ENCODE results near the gene NBAS. TPM values are rescaled to one million over a fixed set of nuclear protein-coding genes. Genes with fewer than 3 reads are reported as not detected.

Gene NBAS
- total and polyA plus RNA-seq, 2 donors (not counting 3 experiments of a cell fraction or from before 2014, with no cell fraction given): 29.4 to 43.0 TPM

DNA sequence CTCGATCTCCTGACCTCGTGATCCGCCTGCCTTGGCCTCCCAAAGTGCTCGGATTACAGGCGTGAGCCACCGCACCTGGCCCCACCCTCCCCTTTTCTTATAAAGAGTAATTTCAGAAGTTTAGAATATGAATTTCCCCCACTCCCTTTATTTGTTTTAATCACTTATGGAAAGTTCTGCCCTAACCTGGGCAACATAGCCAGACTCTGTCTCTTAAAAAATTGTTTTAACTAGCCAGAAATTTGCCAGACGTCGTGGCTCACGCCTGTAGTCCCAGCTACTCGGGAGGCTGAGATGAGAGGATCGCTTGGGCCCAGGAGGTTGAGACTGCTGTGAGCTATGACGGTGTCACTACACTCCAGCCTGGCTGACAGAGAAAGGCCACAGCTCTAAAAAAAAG, 7.7 kb upstream of the NBAS start:
- H4K20me1 ChIP-seq (replicated peaks; ENCODE audit: control insufficient read depth, extremely low read depth, insufficient read depth, low read length): no peaks in the 10 kb centered on the region
- no peak overlapping the region for H3K4me2 ChIP-seq (ENCODE audit: insufficient read depth, low read length)
- H3K9me1 ChIP-seq (replicated peaks; ENCODE audit: control insufficient read depth, extremely low read depth, insufficient read depth, low read length): no peaks in the 10 kb centered on the region
- no peaks in the 10 kb centered on the region for H3K36me3 ChIP-seq (ENCODE audit: control insufficient read depth in 2 of 2, extremely low read depth in 1 of 2, insufficient read depth in 2 of 2, low read length in 2 of 2)
- DNase-seq (ENCODE audit: low read depth, low spot score) (no peak), FAIRE-seq (no peak)
- H3K27me3 ChIP-seq (ENCODE audit: control insufficient read depth in 2 of 2, insufficient read depth in 2 of 2, low read length in 2 of 2): no peaks in the 10 kb centered on the region
- BruUV-seq (replicated peaks): no TSS peak
- no peak overlapping the region for H3K4me3 ChIP-seq (replicated peaks in 1 of 3; ENCODE audit: insufficient read depth in 1 of 3, low read depth in 1 of 3, low read length in 3 of 3)
- dilution Hi-C loops (cut with MboI; ENCODE audit: extremely low pct_ligation_motif_present, low sequenced_read_pairs): no loop called here
- intact Hi-C loops (cut with micrococcal nuclease): no loop called here
- no peak overlapping the region for H3K9ac ChIP-seq (replicated peaks; ENCODE audit: extremely low read depth, insufficient read depth, low read length)
- H3K4me1 ChIP-seq (ENCODE audit: control insufficient read depth, extremely low read depth, insufficient read depth, low read length): no peaks in the 10 kb centered on the region
- no peak overlapping the region for H2AFZ ChIP-seq (ENCODE audit: low read depth, low read length)
- POLR2A ChIA-PET: no interaction called here
- CTCF ChIA-PET: interaction anchor here (3.3 kb wide), 1 partner anchor 8 kb away, joined by 40 read pairs; no protein-coding TSS in a partner anchor
- H3K79me2 ChIP-seq (ENCODE audit: control insufficient read depth, insufficient read depth, low read length): no peaks in the 10 kb centered on the region
- H3K27ac ChIP-seq (ENCODE audit: insufficient read depth, low read depth, low read length): no peak overlapping the region
- no peaks in the 10 kb centered on the region for H3K9me3 ChIP-seq (replicated peaks; ENCODE audit: control insufficient read depth, insufficient read depth, low read length)
- no peak for TF ChIP-seq EZH2 (IDR thresholded peaks at IDR 0.05; ENCODE audit: borderline replicate concordance, low read depth, low read length, severe bottlenecking)
- TF ChIP-seq GATA2 (IDR thresholded peaks at IDR 0.05; ENCODE audit: insufficient read depth, insufficient read length, low read depth, low read length): no peak
- TF ChIP-seq, protein P1, sequence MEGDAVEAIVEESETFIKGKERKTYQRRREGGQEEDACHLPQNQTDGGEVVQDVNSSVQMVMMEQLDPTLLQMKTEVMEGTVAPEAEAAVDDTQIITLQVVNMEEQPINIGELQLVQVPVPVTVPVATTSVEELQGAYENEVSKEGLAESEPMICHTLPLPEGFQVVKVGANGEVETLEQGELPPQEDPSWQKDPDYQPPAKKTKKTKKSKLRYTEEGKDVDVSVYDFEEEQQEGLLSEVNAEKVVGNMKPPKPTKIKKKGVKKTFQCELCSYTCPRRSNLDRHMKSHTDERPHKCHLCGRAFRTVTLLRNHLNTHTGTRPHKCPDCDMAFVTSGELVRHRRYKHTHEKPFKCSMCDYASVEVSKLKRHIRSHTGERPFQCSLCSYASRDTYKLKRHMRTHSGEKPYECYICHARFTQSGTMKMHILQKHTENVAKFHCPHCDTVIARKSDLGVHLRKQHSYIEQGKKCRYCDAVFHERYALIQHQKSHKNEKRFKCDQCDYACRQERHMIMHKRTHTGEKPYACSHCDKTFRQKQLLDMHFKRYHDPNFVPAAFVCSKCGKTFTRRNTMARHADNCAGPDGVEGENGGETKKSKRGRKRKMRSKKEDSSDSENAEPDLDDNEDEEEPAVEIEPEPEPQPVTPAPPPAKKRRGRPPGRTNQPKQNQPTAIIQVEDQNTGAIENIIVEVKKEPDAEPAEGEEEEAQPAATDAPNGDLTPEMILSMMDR (IDR thresholded peaks at IDR 0.05; ENCODE audit: extremely low read depth in 1 of 2, insufficient read depth in 1 of 2, low read depth in 1 of 2, low read length in 2 of 2): no peak
- TF ChIP-seq, protein P2, sequence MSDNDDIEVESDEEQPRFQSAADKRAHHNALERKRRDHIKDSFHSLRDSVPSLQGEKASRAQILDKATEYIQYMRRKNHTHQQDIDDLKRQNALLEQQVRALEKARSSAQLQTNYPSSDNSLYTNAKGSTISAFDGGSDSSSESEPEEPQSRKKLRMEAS (IDR thresholded peaks at IDR 0.05; ENCODE audit: insufficient read depth, insufficient read length): no peak
- no peak for TF ChIP-seq FOS (IDR thresholded peaks at IDR 0.05; ENCODE audit: borderline replicate concordance, insufficient read depth, low read length)

DNA sequence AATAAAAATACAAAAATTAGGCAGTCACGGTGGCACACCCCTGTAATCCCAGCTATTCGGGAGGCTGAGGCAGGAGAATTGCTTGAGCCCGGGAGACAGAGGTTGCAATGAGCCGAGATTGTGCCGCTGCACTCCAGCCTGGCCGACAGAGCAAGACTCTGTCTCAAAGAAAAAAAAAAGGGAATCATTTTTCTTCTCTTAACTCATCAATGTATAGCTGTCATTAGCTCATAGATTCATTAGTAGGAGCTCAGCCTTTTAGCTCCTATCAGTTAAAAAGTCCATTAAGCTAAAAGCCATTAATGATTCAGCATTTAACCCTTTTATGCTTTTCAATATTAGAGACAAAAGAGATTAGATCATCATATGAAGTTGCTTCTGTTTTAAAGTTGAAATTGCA, 5.8 kb upstream of the NBAS start:
- Histone ChIP-seq H3K4me2 (ENCODE audit: insufficient read depth, low read length) (no peak overlapping the region), H3K27me3 (ENCODE audit: control insufficient read depth in 2 of 2, insufficient read depth in 2 of 2, low read length in 2 of 2) (no peaks in the 10 kb centered on the region), H3K9me3 (replicated peaks; ENCODE audit: control insufficient read depth, insufficient read depth, low read length) (no peaks in the 10 kb centered on the region), H4K20me1 (replicated peaks; ENCODE audit: control insufficient read depth, extremely low read depth, insufficient read depth, low read length) (no peaks in the 10 kb centered on the region), H2AFZ (ENCODE audit: low read depth, low read length) (no peak overlapping the region), H3K27ac (ENCODE audit: insufficient read depth, low read depth, low read length) (no peak overlapping the region), H3K9me1 (replicated peaks; ENCODE audit: control insufficient read depth, extremely low read depth, insufficient read depth, low read length) (no peaks in the 10 kb centered on the region), H3K4me1 (ENCODE audit: control insufficient read depth, extremely low read depth, insufficient read depth, low read length) (peaks cover 3% of the 10 kb centered on the region), H3K36me3 (ENCODE audit: control insufficient read depth in 2 of 2, extremely low read depth in 1 of 2, insufficient read depth in 2 of 2, low read length in 2 of 2) (no peaks in the 10 kb centered on the region), H3K9ac (replicated peaks; ENCODE audit: extremely low read depth, insufficient read depth, low read length) (no peak overlapping the region), H3K79me2 (ENCODE audit: control insufficient read depth, insufficient read depth, low read length) (no peaks in the 10 kb centered on the region), H3K4me3 (replicated peaks in 1 of 3; ENCODE audit: insufficient read depth in 1 of 3, low read depth in 1 of 3, low read length in 3 of 3) (no peak overlapping the region)
- ChIA-PET CTCF (interaction anchor here (3.3 kb wide), 1 partner anchor 10 kb away, joined by 40 read pairs; no protein-coding TSS in a partner anchor), POLR2A (no interaction called here)
- no peak for TF ChIP-seq POLR2AphosphoS5 (IDR thresholded peaks at IDR 0.05; ENCODE audit: insufficient read depth, low read depth, low read length)
- no peak for TF ChIP-seq EZH2 (IDR thresholded peaks at IDR 0.05; ENCODE audit: borderline replicate concordance, low read depth, low read length, severe bottlenecking)
- no peak for TF ChIP-seq MYC (IDR thresholded peaks at IDR 0.05; ENCODE audit: low read depth, low read length)
- TF ChIP-seq, protein P1 (IDR thresholded peaks at IDR 0.05; ENCODE audit: extremely low read depth in 1 of 2, insufficient read depth in 1 of 2, low read depth in 1 of 2, low read length in 2 of 2): no peak
- TF ChIP-seq POLR2A (IDR thresholded peaks at IDR 0.05; ENCODE audit: low read depth, low read length): no peak
- TF ChIP-seq JUN (IDR thresholded peaks at IDR 0.05; ENCODE audit: borderline replicate concordance, insufficient read depth, insufficient read length, low read depth): no peak
- TF ChIP-seq, protein P2 (IDR thresholded peaks at IDR 0.05; ENCODE audit: insufficient read depth, insufficient read length): no peak
- no peak for TF ChIP-seq FOS (IDR thresholded peaks at IDR 0.05; ENCODE audit: borderline replicate concordance, insufficient read depth, low read length)
- TF ChIP-seq GATA2 (IDR thresholded peaks at IDR 0.05; ENCODE audit: insufficient read depth, insufficient read length, low read depth, low read length): no peak
- DNase-seq (ENCODE audit: low read depth, low spot score): no peak
- no TSS peak for BruUV-seq (replicated peaks)
- FAIRE-seq: no peak
- dilution Hi-C loops (cut with MboI; ENCODE audit: extremely low pct_ligation_motif_present, low sequenced_read_pairs): no loop called here
- intact Hi-C loops (cut with micrococcal nuclease): no loop called here

Measured in endothelial cell of umbilical vein (primary cell).